ENCODE results near the gene CD109.
A peak's percentile ranks its signal among the peaks of the same experiment; 100 is the strongest.

Gene CD109

GRCh38 chr6:73743556-73743955 lies 47.6 kb downstream of the CD109 start:
- H3K9me3 ChIP-seq (ENCODE audit: control insufficient read depth in 2 of 2, low read length in 2 of 2) = no peaks in the 10 kb centered on the region
- H3K27ac ChIP-seq (ENCODE audit: low read length) = no peak overlapping the region
- H3K4me3 ChIP-seq (ENCODE audit: low read length in 2 of 2) = no peak overlapping the region
- no peak overlapping the region for H3K9ac ChIP-seq (ENCODE audit: low read length in 2 of 2)
- H3K36me3 ChIP-seq (ENCODE audit: control insufficient read depth in 2 of 2, insufficient read depth in 2 of 2, low read length in 2 of 2) = no peaks in the 10 kb centered on the region
- no peaks in the 10 kb centered on the region for H3K4me1 ChIP-seq (ENCODE audit: control insufficient read depth, insufficient read depth, low read length)
- no peaks in the 10 kb centered on the region for H3K27me3 ChIP-seq (ENCODE audit: control insufficient read depth in 1 of 2, insufficient read depth in 2 of 2, low read length in 2 of 2)

- H3K27me3 ChIP-seq (ENCODE audit: control insufficient read depth in 1 of 2, insufficient read depth in 2 of 2, low read length in 2 of 2) = no peaks in the 10 kb centered on the region
- H3K27ac ChIP-seq (ENCODE audit: low read length) = no peak overlapping the region
- H3K4me1 ChIP-seq (ENCODE audit: control insufficient read depth, insufficient read depth, low read length) = no peaks in the 10 kb centered on the region
- H3K36me3 ChIP-seq (ENCODE audit: control insufficient read depth in 2 of 2, insufficient read depth in 2 of 2, low read length in 2 of 2) = no peaks in the 10 kb centered on the region
- H3K9me3 ChIP-seq (ENCODE audit: control insufficient read depth in 2 of 2, low read length in 2 of 2) = no peaks in the 10 kb centered on the region
- H3K4me3 ChIP-seq (ENCODE audit: low read length in 2 of 2) = no peak overlapping the region
- no peak overlapping the region for H3K9ac ChIP-seq (ENCODE audit: low read length in 2 of 2)
These were observed 50.8 kb downstream of the CD109 start for GRCh38 chr6:73746787-73747186.

- H3K9ac ChIP-seq (ENCODE audit: low read length in 2 of 2) = no peak overlapping the region
- no peaks in the 10 kb centered on the region for H3K9me3 ChIP-seq (ENCODE audit: control insufficient read depth in 2 of 2, low read length in 2 of 2)
- no peaks in the 10 kb centered on the region for H3K36me3 ChIP-seq (ENCODE audit: control insufficient read depth in 2 of 2, insufficient read depth in 2 of 2, low read length in 2 of 2)
- no peak overlapping the region for H3K27ac ChIP-seq (ENCODE audit: low read length)
- no peak overlapping the region for H3K4me3 ChIP-seq (ENCODE audit: low read length in 2 of 2)
- H3K4me1 ChIP-seq (ENCODE audit: control insufficient read depth, insufficient read depth, low read length) = no peaks in the 10 kb centered on the region
- no peaks in the 10 kb centered on the region for H3K27me3 ChIP-seq (ENCODE audit: control insufficient read depth in 1 of 2, insufficient read depth in 2 of 2, low read length in 2 of 2)
These were observed 51.3 kb downstream of the CD109 start for GRCh38 chr6:73747289-73747688.

- Histone ChIP-seq H3K27me3 (ENCODE audit: control insufficient read depth in 1 of 2, insufficient read depth in 2 of 2, low read length in 2 of 2) (no peaks in the 10 kb centered on the region), H3K9me3 (ENCODE audit: control insufficient read depth in 2 of 2, low read length in 2 of 2) (no peaks in the 10 kb centered on the region), H3K4me1 (ENCODE audit: control insufficient read depth, insufficient read depth, low read length) (no peaks in the 10 kb centered on the region), H3K4me3 (ENCODE audit: low read length in 2 of 2) (no peak overlapping the region), H3K27ac (ENCODE audit: low read length) (no peak overlapping the region), H3K9ac (ENCODE audit: low read length in 2 of 2) (no peak overlapping the region), H3K36me3 (ENCODE audit: control insufficient read depth in 2 of 2, insufficient read depth in 2 of 2, low read length in 2 of 2) (peaks cover 0 to 2% of the 10 kb centered on the region in 2 donors)
These were observed 56.9 kb downstream of the CD109 start for GRCh38 chr6:73752943-73753342.

GRCh38 chr6:73766040-73766439 lies 70.0 kb downstream of the CD109 start:
- Histone ChIP-seq H3K4me1 (ENCODE audit: control insufficient read depth, insufficient read depth, low read length) (no peaks in the 10 kb centered on the region), H3K9ac (ENCODE audit: low read length in 2 of 2) (no peak overlapping the region), H3K4me3 (ENCODE audit: low read length in 2 of 2) (no peak overlapping the region), H3K27me3 (ENCODE audit: control insufficient read depth in 1 of 2, insufficient read depth in 2 of 2, low read length in 2 of 2) (no peaks in the 10 kb centered on the region), H3K9me3 (ENCODE audit: control insufficient read depth in 2 of 2, low read length in 2 of 2) (no peaks in the 10 kb centered on the region), H3K27ac (ENCODE audit: low read length) (no peak overlapping the region), H3K36me3 (ENCODE audit: control insufficient read depth in 2 of 2, insufficient read depth in 2 of 2, low read length in 2 of 2) (peaks cover 0 to 5% of the 10 kb centered on the region in 2 donors)

- Histone ChIP-seq H3K9ac (ENCODE audit: low read length in 2 of 2) (no peak overlapping the region), H3K36me3 (ENCODE audit: control insufficient read depth in 2 of 2, insufficient read depth in 2 of 2, low read length in 2 of 2) (peaks cover 0 to 5% of the 10 kb centered on the region in 2 donors), H3K9me3 (ENCODE audit: control insufficient read depth in 2 of 2, low read length in 2 of 2) (no peaks in the 10 kb centered on the region), H3K27me3 (ENCODE audit: control insufficient read depth in 1 of 2, insufficient read depth in 2 of 2, low read length in 2 of 2) (no peaks in the 10 kb centered on the region), H3K27ac (ENCODE audit: low read length) (no peak overlapping the region), H3K4me1 (ENCODE audit: control insufficient read depth, insufficient read depth, low read length) (no peaks in the 10 kb centered on the region), H3K4me3 (ENCODE audit: low read length in 2 of 2) (no peak overlapping the region)
These were observed 72.6 kb downstream of the CD109 start for GRCh38 chr6:73768558-73768957.

GRCh38 chr6:73769976-73770375 lies 74.0 kb downstream of the CD109 start:
- Histone ChIP-seq H3K9ac (ENCODE audit: low read length in 2 of 2) (no peak overlapping the region), H3K9me3 (ENCODE audit: control insufficient read depth in 2 of 2, low read length in 2 of 2) (no peaks in the 10 kb centered on the region), H3K36me3 (ENCODE audit: control insufficient read depth in 2 of 2, insufficient read depth in 2 of 2, low read length in 2 of 2) (peaks cover 0 to 5% of the 10 kb centered on the region in 2 donors), H3K27ac (ENCODE audit: low read length) (no peak overlapping the region), H3K27me3 (ENCODE audit: control insufficient read depth in 1 of 2, insufficient read depth in 2 of 2, low read length in 2 of 2) (no peaks in the 10 kb centered on the region), H3K4me1 (ENCODE audit: control insufficient read depth, insufficient read depth, low read length) (no peaks in the 10 kb centered on the region), H3K4me3 (ENCODE audit: low read length in 2 of 2) (no peak overlapping the region)

- Histone ChIP-seq H3K4me1 (ENCODE audit: control insufficient read depth, insufficient read depth, low read length) (no peaks in the 10 kb centered on the region), H3K9me3 (ENCODE audit: control insufficient read depth in 2 of 2, low read length in 2 of 2) (no peaks in the 10 kb centered on the region), H3K9ac (ENCODE audit: low read length in 2 of 2) (no peak overlapping the region), H3K4me3 (ENCODE audit: low read length in 2 of 2) (peak overlapping the region in 1 of 2 donors; percentile 9), H3K36me3 (ENCODE audit: control insufficient read depth in 2 of 2, insufficient read depth in 2 of 2, low read length in 2 of 2) (no peaks in the 10 kb centered on the region), H3K27ac (ENCODE audit: low read length) (no peak overlapping the region), H3K27me3 (ENCODE audit: control insufficient read depth in 1 of 2, insufficient read depth in 2 of 2, low read length in 2 of 2) (no peaks in the 10 kb centered on the region)
These were observed 78.3 kb downstream of the CD109 start for GRCh38 chr6:73774311-73774774.

- no peak overlapping the region for H3K9ac ChIP-seq (ENCODE audit: low read length in 2 of 2)
- no peaks in the 10 kb centered on the region for H3K27me3 ChIP-seq (ENCODE audit: control insufficient read depth in 1 of 2, insufficient read depth in 2 of 2, low read length in 2 of 2)
- no peak overlapping the region for H3K27ac ChIP-seq (ENCODE audit: low read length)
- H3K4me1 ChIP-seq (ENCODE audit: control insufficient read depth, insufficient read depth, low read length) = no peaks in the 10 kb centered on the region
- no peak overlapping the region for H3K4me3 ChIP-seq (ENCODE audit: low read length in 2 of 2)
- no peaks in the 10 kb centered on the region for H3K9me3 ChIP-seq (ENCODE audit: control insufficient read depth in 2 of 2, low read length in 2 of 2)
- H3K36me3 ChIP-seq (ENCODE audit: control insufficient read depth in 2 of 2, insufficient read depth in 2 of 2, low read length in 2 of 2) = peaks cover 0 to 3% of the 10 kb centered on the region in 2 donors
These were observed 83.9 kb downstream of the CD109 start for GRCh38 chr6:73779943-73780342.

GRCh38 chr6:73782911-73783310 lies 86.9 kb downstream of the CD109 start:
- H3K36me3 ChIP-seq (ENCODE audit: control insufficient read depth in 2 of 2, insufficient read depth in 2 of 2, low read length in 2 of 2) = peaks cover 0 to 6% of the 10 kb centered on the region in 2 donors
- H3K4me3 ChIP-seq (ENCODE audit: low read length in 2 of 2) = no peak overlapping the region
- no peaks in the 10 kb centered on the region for H3K4me1 ChIP-seq (ENCODE audit: control insufficient read depth, insufficient read depth, low read length)
- H3K9me3 ChIP-seq (ENCODE audit: control insufficient read depth in 2 of 2, low read length in 2 of 2) = no peaks in the 10 kb centered on the region
- no peaks in the 10 kb centered on the region for H3K27me3 ChIP-seq (ENCODE audit: control insufficient read depth in 1 of 2, insufficient read depth in 2 of 2, low read length in 2 of 2)
- H3K27ac ChIP-seq (ENCODE audit: low read length) = no peak overlapping the region
- H3K9ac ChIP-seq (ENCODE audit: low read length in 2 of 2) = no peak overlapping the region

- Histone ChIP-seq H3K27ac (ENCODE audit: low read length) (no peak overlapping the region), H3K9ac (ENCODE audit: low read length in 2 of 2) (no peak overlapping the region), H3K4me3 (ENCODE audit: low read length in 2 of 2) (no peak overlapping the region), H3K36me3 (ENCODE audit: control insufficient read depth in 2 of 2, insufficient read depth in 2 of 2, low read length in 2 of 2) (peaks cover 0 to 10% of the 10 kb centered on the region in 2 donors), H3K9me3 (ENCODE audit: control insufficient read depth in 2 of 2, low read length in 2 of 2) (no peaks in the 10 kb centered on the region), H3K27me3 (ENCODE audit: control insufficient read depth in 1 of 2, insufficient read depth in 2 of 2, low read length in 2 of 2) (no peaks in the 10 kb centered on the region), H3K4me1 (ENCODE audit: control insufficient read depth, insufficient read depth, low read length) (no peaks in the 10 kb centered on the region)
These were observed 88.9 kb downstream of the CD109 start for GRCh38 chr6:73784726-73785505.
